ENCODE data around the gene DCLRE1B. TPM values are rescaled to one million over a fixed set of nuclear protein-coding genes. Genes with fewer than 3 reads are reported as not detected.

Gene DCLRE1B
- total RNA-seq, 1 donor from 2014 or later = 21.2 TPM

GRCh38 chr1:113871597-113872113, 33.5 kb upstream of the DCLRE1B start, which contains the start of gene PTPN22:
TSS of gene PTPN22 (minus strand) at chr1:113871712.
- Mint-ChIP-seq H3K4me3 (peak within 1 kb of the TSS; percentile 93), H3K36me3 (ENCODE audit: low read depth) (peaks cover 33% of the 10 kb centered on the region), H3K27ac (peak within 1 kb of the TSS; percentile 98), H3K27me3 (ENCODE audit: insufficient read depth) (no peaks in the 10 kb centered on the region), H3K4me1 (ENCODE audit: low read depth) (peaks cover 73% of the 10 kb centered on the region), H3K9me3 (no peaks in the 10 kb centered on the region)
- DNase-seq (ENCODE audit: low spot score) = peak; percentile 80
- intact Hi-C loops (cut with micrococcal nuclease) = loop anchor here (1.0 to 5.0 kb wide), 6 partner anchors 10 to 914 kb away; partner anchors contain the start of genes AP4B1, RSBN1 and SLC16A1

- Mint-ChIP-seq H3K27ac (peak overlapping the region; percentile 98), H3K27me3 (ENCODE audit: insufficient read depth) (no peaks in the 10 kb centered on the region), H3K36me3 (ENCODE audit: low read depth) (peaks cover 33% of the 10 kb centered on the region), H3K4me3 (peak overlapping the region; percentile 93), H3K4me1 (ENCODE audit: low read depth) (peaks cover 69% of the 10 kb centered on the region), H3K9me3 (no peaks in the 10 kb centered on the region)
- peak; percentile 18 for DNase-seq (ENCODE audit: low spot score)
- intact Hi-C loops (cut with micrococcal nuclease) = loop anchor here (5.0 kb wide), 2 partner anchors 140 to 915 kb away; partner anchors contain the start of gene SLC16A1
Observed at GRCh38 chr1:113872219-113872935, 32.7 kb upstream of the DCLRE1B start.

- Mint-ChIP-seq H3K27me3 (ENCODE audit: insufficient read depth) (no peaks in the 10 kb centered on the region), H3K4me3 (peak overlapping the region; percentile 55), H3K27ac (peak overlapping the region; percentile 87), H3K9me3 (no peaks in the 10 kb centered on the region), H3K36me3 (ENCODE audit: low read depth) (peaks cover 16% of the 10 kb centered on the region), H3K4me1 (ENCODE audit: low read depth) (peaks cover 68% of the 10 kb centered on the region)
- intact Hi-C loops (cut with micrococcal nuclease) = loop anchor here (1.0 to 5.0 kb wide), 3 partner anchors 17 to 917 kb away; partner anchors contain the start of gene SLC16A1
- DNase-seq (ENCODE audit: low spot score) = no peak
Observed at GRCh38 chr1:113874012-113874879, 30.9 kb upstream of the DCLRE1B start.

- Mint-ChIP-seq H3K4me1 (ENCODE audit: low read depth) (peaks cover 70% of the 10 kb centered on the region), H3K27me3 (ENCODE audit: insufficient read depth) (no peaks in the 10 kb centered on the region), H3K36me3 (ENCODE audit: low read depth) (peaks cover 8% of the 10 kb centered on the region), H3K27ac (no peak overlapping the region), H3K9me3 (no peaks in the 10 kb centered on the region), H3K4me3 (no peak overlapping the region)
- intact Hi-C loops (cut with micrococcal nuclease) = no loop called here
- no peak for DNase-seq (ENCODE audit: low spot score)
Observed at GRCh38 chr1:113875714-113876113, 29.4 kb upstream of the DCLRE1B start.

GRCh38 chr1:113876176-113876575, 28.9 kb upstream of the DCLRE1B start:
- no peak overlapping the region for H3K27ac Mint-ChIP-seq

GRCh38 chr1:113879739-113880038, 25.4 kb upstream of the DCLRE1B start:
- intact Hi-C loops (cut with micrococcal nuclease) = no loop called here
- Mint-ChIP-seq H3K36me3 (ENCODE audit: low read depth) (peaks cover 2% of the 10 kb centered on the region), H3K4me3 (no peak overlapping the region), H3K9me3 (no peaks in the 10 kb centered on the region), H3K27me3 (ENCODE audit: insufficient read depth) (no peaks in the 10 kb centered on the region), H3K4me1 (ENCODE audit: low read depth) (peaks cover 53% of the 10 kb centered on the region), H3K27ac (no peak overlapping the region)
- no peak for DNase-seq (ENCODE audit: low spot score)

More at GRCh38 chr1:113876176-113876575, 28.9 kb upstream of the DCLRE1B start:
- intact Hi-C loops (cut with micrococcal nuclease) = no loop called here
- no peaks in the 10 kb centered on the region for H3K27me3 Mint-ChIP-seq (ENCODE audit: insufficient read depth)
- peaks cover 7% of the 10 kb centered on the region for H3K36me3 Mint-ChIP-seq (ENCODE audit: low read depth)
- H3K9me3 Mint-ChIP-seq = no peaks in the 10 kb centered on the region
- no peak overlapping the region for H3K4me3 Mint-ChIP-seq
- H3K4me1 Mint-ChIP-seq (ENCODE audit: low read depth) = peaks cover 74% of the 10 kb centered on the region
- no peak for DNase-seq (ENCODE audit: low spot score)

GRCh38 chr1:113881661-113882060, 23.5 kb upstream of the DCLRE1B start:
- no peaks in the 10 kb centered on the region for H3K27me3 Mint-ChIP-seq (ENCODE audit: insufficient read depth)

GRCh38 chr1:113886417-113887401, 18.4 kb upstream of the DCLRE1B start:
- no peaks in the 10 kb centered on the region for H3K27me3 Mint-ChIP-seq (ENCODE audit: insufficient read depth)
- no peaks in the 10 kb centered on the region for H3K9me3 Mint-ChIP-seq
- peak overlapping the region; percentile 1 for H3K4me3 Mint-ChIP-seq
- H3K27ac Mint-ChIP-seq = no peak overlapping the region
- intact Hi-C loops (cut with micrococcal nuclease) = no loop called here
- H3K4me1 Mint-ChIP-seq (ENCODE audit: low read depth) = peaks cover 23% of the 10 kb centered on the region
- no peak for DNase-seq (ENCODE audit: low spot score)
- peaks cover 11% of the 10 kb centered on the region for H3K36me3 Mint-ChIP-seq (ENCODE audit: low read depth)

More at GRCh38 chr1:113881661-113882060, 23.5 kb upstream of the DCLRE1B start:
- intact Hi-C loops (cut with micrococcal nuclease) = no loop called here
- no peak for DNase-seq (ENCODE audit: low spot score)
- Mint-ChIP-seq H3K36me3 (ENCODE audit: low read depth) (peaks cover 6% of the 10 kb centered on the region), H3K9me3 (no peaks in the 10 kb centered on the region), H3K27ac (no peak overlapping the region), H3K4me3 (no peak overlapping the region), H3K4me1 (ENCODE audit: low read depth) (peaks cover 44% of the 10 kb centered on the region)

GRCh38 chr1:113887402-113888175, 17.5 kb upstream of the DCLRE1B start, which contains the start of gene BCL2L15:
TSS of gene BCL2L15 (minus strand) at chr1:113887581. CDS start at chr1:113887375, 206 bp downstream.
- intact Hi-C loops (cut with micrococcal nuclease) = no loop called here
- H3K4me1 Mint-ChIP-seq (ENCODE audit: low read depth) = peaks cover 23% of the 10 kb centered on the region
- no peak within 1 kb of the TSS for H3K27ac Mint-ChIP-seq
- H3K4me3 Mint-ChIP-seq = peak within 1 kb of the TSS; percentile 1
- no peaks in the 10 kb centered on the region for H3K9me3 Mint-ChIP-seq
- peaks cover 11% of the 10 kb centered on the region for H3K36me3 Mint-ChIP-seq (ENCODE audit: low read depth)
- no peaks in the 10 kb centered on the region for H3K27me3 Mint-ChIP-seq (ENCODE audit: insufficient read depth)
- no peak for DNase-seq (ENCODE audit: low spot score)

GRCh38 chr1:113890816-113891215, 14.3 kb upstream of the DCLRE1B start:
- no peak for DNase-seq (ENCODE audit: low spot score)
- peaks cover 23% of the 10 kb centered on the region for H3K4me1 Mint-ChIP-seq (ENCODE audit: low read depth)
- H3K27me3 Mint-ChIP-seq (ENCODE audit: insufficient read depth) = no peaks in the 10 kb centered on the region
- intact Hi-C loops (cut with micrococcal nuclease) = loop anchor here (1.0 kb wide), 1 partner anchor 17 kb away; no protein-coding TSS in a partner anchor
- no peaks in the 10 kb centered on the region for H3K9me3 Mint-ChIP-seq
- H3K36me3 Mint-ChIP-seq (ENCODE audit: low read depth) = peaks cover 22% of the 10 kb centered on the region
- H3K4me3 Mint-ChIP-seq = no peak overlapping the region
- H3K27ac Mint-ChIP-seq = peak overlapping the region; percentile 49

GRCh38 chr1:113891631-113892220, 13.4 kb upstream of the DCLRE1B start:
- no peak overlapping the region for H3K27ac Mint-ChIP-seq
- H3K4me1 Mint-ChIP-seq (ENCODE audit: low read depth) = peaks cover 17% of the 10 kb centered on the region
- no peaks in the 10 kb centered on the region for H3K27me3 Mint-ChIP-seq (ENCODE audit: insufficient read depth)
- intact Hi-C loops (cut with micrococcal nuclease) = loop anchor here (1.0 kb wide), 1 partner anchor 17 kb away; no protein-coding TSS in a partner anchor
- no peaks in the 10 kb centered on the region for H3K9me3 Mint-ChIP-seq
- H3K36me3 Mint-ChIP-seq (ENCODE audit: low read depth) = peaks cover 27% of the 10 kb centered on the region
- DNase-seq (ENCODE audit: low spot score) = no peak
- no peak overlapping the region for H3K4me3 Mint-ChIP-seq
